HS-5 (cell line): ENCODE results near the gene CXCL10.
"Not testable (repeated sequence)": the region's sequence is repeated elsewhere in the genome, so short reads cannot be mapped to it uniquely, and the experiment has no call there.

Experiments used
- DNase-seq: peaks from one replicate; pipeline ENCODE4 v3.0.0-alpha.2; 2012; ENCODE audit warnings: low read depth

Gene CXCL10

GRCh38 chr4:76024065-76024464 lies 768 bp upstream of the CXCL10 start:
- no peak for DNase-seq

GRCh38 chr4:76022677-76023076 lies 620 bp downstream of the CXCL10 start:
- no peak for DNase-seq

GRCh38 chr4:76022031-76022430 lies 1.3 kb downstream of the CXCL10 start:
- no peak for DNase-seq

- no peak for DNase-seq
These were observed 6.1 kb downstream of the CXCL10 start for GRCh38 chr4:76017056-76017686.

- no peak for DNase-seq
These were observed 6.9 kb downstream of the CXCL10 start for GRCh38 chr4:76016393-76016792.

- no peak for DNase-seq
These were observed 9.8 kb downstream of the CXCL10 start for GRCh38 chr4:76013540-76013939.

GRCh38 chr4:76012388-76012801 lies 10.9 kb downstream of the CXCL10 start:
- DNase-seq: no peak

- peak; percentile 34 for DNase-seq
These were observed 11.5 kb downstream of the CXCL10 start for GRCh38 chr4:76011700-76012387.

GRCh38 chr4:76011018-76011670 lies 12.2 kb downstream of the CXCL10 start:
- no peak for DNase-seq

- no peak for DNase-seq
These were observed 12.7 kb downstream of the CXCL10 start for GRCh38 chr4:76010576-76010975.

- no peak for DNase-seq
These were observed 14.0 kb downstream of the CXCL10 start for GRCh38 chr4:76009311-76009710.

- DNase-seq: no peak
These were observed 16.0 kb downstream of the CXCL10 start, which contains the start of gene CXCL9 for GRCh38 chr4:76007089-76007862. Gene CXCL9, minus strand, starts transcription at chr4:76007509. Its CDS starts 60 bp downstream, at chr4:76007449.

GRCh38 chr4:76003620-76004019 lies 19.7 kb downstream of the CXCL10 start:
- DNase-seq: no peak

GRCh38 chr4:76003035-76003434 lies 20.3 kb downstream of the CXCL10 start:
- DNase-seq: no peak

- no peak for DNase-seq
These were observed 21.1 kb downstream of the CXCL10 start for GRCh38 chr4:76002176-76002575.

GRCh38 chr4:76001700-76002099 lies 21.6 kb downstream of the CXCL10 start:
- DNase-seq: no peak

GRCh38 chr4:76000279-76000678 lies 23.0 kb downstream of the CXCL10 start:
- DNase-seq: no peak

GRCh38 chr4:75998525-75999147 lies 24.7 kb downstream of the CXCL10 start:
- DNase-seq: not testable (repeated sequence)

- DNase-seq: no peak
These were observed 25.4 kb downstream of the CXCL10 start for GRCh38 chr4:75997946-75998345.

- no peak for DNase-seq
These were observed 26.2 kb downstream of the CXCL10 start for GRCh38 chr4:75997081-75997480.

- DNase-seq: no peak
These were observed 27.6 kb downstream of the CXCL10 start for GRCh38 chr4:75995727-75996126.

GRCh38 chr4:75992462-75992861 lies 30.8 kb downstream of the CXCL10 start:
- no peak for DNase-seq
